ENCODE data around the gene FAT1.

GRCh38 chr4:186733778-186734177, 10.1 kb upstream of the FAT1 start:
- TF ChIP-seq POLR2A (IDR thresholded peaks at IDR 0.05) (no peak), CTCF (IDR thresholded peaks at IDR 0.05) (no peak)

All from thyroid gland (tissue), 4 donors.